ENCODE measurements around the gene CIB4.

Gene CIB4

GRCh38 chr2:26540961-26541360 lies 100.2 kb downstream of the CIB4 start:
- no peak for DNase-seq

- DNase-seq = no peak
Measured at GRCh38 chr2:26540306-26540705, 100.9 kb downstream of the CIB4 start.

GRCh38 chr2:26537826-26538475 lies 103.2 kb downstream of the CIB4 start:
- no peak for DNase-seq

GRCh38 chr2:26537069-26537825 lies 103.9 kb downstream of the CIB4 start:
- no peak for DNase-seq

GRCh38 chr2:26536371-26537068 lies 104.6 kb downstream of the CIB4 start:
- no peak for DNase-seq

GRCh38 chr2:26535663-26536275 lies 105.4 kb downstream of the CIB4 start:
- no peak for DNase-seq

- no peak for DNase-seq
Measured at GRCh38 chr2:26534865-26535662, 106.1 kb downstream of the CIB4 start.

GRCh38 chr2:26534098-26534864 lies 106.9 kb downstream of the CIB4 start:
- no peak for DNase-seq

- DNase-seq = no peak
Measured at GRCh38 chr2:26533661-26534060, 107.5 kb downstream of the CIB4 start.

- DNase-seq = no peak
Measured at GRCh38 chr2:26532301-26533250, 108.6 kb downstream of the CIB4 start.
